ENCODE data around the gene DDX56.
"Not testable (repeated sequence)": the region's sequence is repeated elsewhere in the genome, so short reads cannot be mapped to it uniquely, and the experiment has no call there.

DDX56 gene

DNA sequence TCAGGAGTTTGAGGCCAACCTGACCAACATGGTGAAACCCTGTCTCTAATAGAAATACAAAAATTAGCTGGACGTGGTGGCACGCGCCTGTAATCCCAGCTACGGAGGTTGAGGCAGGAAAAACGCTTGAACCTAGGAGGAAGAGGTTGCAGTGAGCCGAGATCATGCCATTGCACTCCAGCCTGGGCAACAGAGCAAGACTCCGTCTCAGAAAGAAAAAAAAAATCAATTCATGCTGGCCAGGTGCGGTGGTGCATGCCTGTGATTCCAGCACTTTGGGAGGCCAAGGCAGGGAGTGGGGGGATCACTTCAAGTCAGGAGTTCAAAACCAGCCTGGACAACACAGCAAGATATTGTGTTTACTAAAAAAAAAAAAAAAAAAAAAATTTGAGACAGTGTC, 23.5 kb upstream of the DDX56 start:
- DNase-seq (ENCODE audit: low spot score) = not testable (repeated sequence)

DNA sequence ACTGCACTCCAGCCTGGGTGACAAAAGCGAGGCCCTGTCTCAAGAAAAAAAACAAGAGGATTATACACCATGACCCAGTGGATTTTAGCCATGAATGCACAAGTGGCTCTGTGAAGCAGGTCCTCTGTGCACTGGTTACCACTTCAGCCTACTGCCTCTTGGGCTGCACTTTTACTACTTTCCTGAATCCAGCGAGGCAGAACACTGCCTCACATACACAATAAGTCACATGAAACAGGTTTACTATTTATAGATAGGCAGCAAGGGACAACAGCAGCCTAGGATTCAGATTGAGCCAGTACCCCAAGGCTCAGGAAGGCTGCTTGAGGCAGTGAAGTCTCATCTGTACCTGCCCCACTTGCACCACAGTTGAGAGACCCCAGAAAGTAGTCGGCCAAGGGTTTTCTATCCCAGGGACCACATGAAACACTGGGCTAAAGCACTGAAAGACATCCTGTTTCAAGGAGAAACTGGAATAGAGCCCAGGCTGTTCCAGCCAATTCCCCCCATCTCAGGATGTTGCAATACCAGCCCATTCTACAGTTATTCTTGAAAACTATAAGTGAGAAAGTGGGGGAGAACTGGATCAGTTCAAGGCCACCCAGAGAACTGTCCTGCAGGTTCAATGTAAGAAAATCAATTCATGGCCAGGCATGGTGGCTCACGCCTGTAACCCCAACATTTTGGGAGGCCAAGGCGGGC, 22.4 kb upstream of the DDX56 start:
- no peak for DNase-seq (ENCODE audit: low spot score)

DNA sequence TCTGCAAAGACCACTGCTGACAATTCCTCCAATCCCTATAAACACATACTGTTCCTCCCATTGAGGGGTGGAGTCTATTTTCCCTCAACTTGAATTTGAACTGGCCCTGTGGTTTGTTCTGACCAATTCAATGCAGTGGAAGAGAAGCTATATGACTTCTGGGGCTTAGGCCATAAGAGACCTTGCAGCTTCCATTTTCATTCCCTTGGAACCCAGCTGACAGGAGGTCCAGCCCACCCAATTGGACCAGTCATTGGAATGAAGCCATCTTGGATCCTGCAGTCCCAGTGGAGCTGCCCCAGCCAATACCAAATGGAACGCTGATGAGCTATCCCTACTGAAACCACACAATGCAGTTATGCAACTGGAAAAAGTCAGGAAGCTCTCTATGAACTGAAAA, 17.2 kb upstream of the DDX56 start:
- no peak for DNase-seq (ENCODE audit: low spot score)

DNA sequence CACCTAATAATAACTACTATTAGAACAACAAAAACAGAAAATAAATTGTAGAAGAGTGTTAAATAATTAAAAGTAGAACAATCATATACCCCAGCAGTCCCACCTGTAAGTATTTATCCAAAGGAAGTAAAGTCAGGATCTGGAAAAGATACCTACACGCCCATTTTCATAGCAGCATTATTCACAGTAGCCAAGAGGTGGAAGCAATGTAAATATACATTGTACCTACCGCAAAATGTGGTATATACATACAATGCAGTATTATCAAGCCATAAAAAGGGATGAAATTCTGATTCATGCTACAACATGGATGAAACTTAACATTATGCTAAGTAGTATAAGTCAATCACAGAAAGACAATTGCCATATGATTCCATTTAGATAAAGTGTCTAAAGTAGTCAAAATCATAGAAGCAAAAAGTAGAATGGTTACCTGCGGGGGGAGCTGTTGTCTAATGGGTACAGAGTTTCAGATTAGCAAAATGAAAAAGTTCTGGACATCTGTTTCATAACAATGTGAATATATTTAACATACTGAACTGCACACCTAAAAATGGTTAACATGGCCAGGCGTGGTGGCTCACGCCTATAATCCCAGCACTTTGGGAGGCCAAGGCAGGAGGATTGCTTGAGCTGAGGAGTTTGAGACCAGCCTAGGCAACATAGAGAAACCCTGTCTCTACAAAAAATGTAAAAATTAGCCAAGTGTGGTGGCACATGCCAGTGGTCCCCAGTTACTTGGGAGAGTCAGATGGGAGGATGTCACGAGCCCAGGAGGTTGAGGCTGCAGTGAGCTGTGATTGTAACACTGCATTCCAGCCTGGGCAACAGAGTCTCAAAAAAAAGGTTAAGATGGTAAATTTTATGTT, 14.4 kb upstream of the DDX56 start:
- DNase-seq (ENCODE audit: low spot score) = peak; percentile 67

GRCh38 chr7:44583146-44583865, 9.6 kb upstream of the DDX56 start:
- DNase-seq (ENCODE audit: low spot score) = no peak

- peak; percentile 100 for DNase-seq (ENCODE audit: low spot score)
Observed at GRCh38 chr7:44581879-44582603, 8.3 kb upstream of the DDX56 start, which contains the start of gene TMED4. TMED4 (minus strand) TSS chr7:44582231; CDS start chr7:44582206, 25 bp downstream.

GRCh38 chr7:44580945-44581878, 7.5 kb upstream of the DDX56 start:
- DNase-seq (ENCODE audit: low spot score) = peak; percentile 46

GRCh38 chr7:44576228-44576627, 2.5 kb upstream of the DDX56 start:
- DNase-seq (ENCODE audit: low spot score) = no peak

DNA sequence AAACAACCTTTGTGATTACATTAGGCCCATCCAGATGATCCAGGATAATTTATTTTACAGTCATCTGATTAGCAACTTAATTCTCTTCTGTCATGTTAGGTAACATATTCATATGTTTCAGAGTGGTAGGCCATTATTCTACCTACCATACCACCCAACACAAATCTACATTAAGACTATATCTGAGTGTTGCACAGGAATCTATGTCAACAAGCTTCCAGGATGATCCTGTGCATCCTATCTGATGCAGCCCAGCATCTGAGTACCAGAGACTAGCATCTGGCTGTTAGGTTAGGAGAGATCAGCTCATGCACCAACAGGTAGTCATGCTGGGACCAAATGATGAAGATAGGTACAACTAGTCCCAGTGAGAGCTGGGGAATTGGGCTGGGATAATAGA, 1.3 kb upstream of the DDX56 start:
- no peak for DNase-seq (ENCODE audit: low spot score)

GRCh38 chr7:44574287-44574872, 672 bp upstream of the DDX56 start:
- DNase-seq (ENCODE audit: low spot score) = no peak

DNA sequence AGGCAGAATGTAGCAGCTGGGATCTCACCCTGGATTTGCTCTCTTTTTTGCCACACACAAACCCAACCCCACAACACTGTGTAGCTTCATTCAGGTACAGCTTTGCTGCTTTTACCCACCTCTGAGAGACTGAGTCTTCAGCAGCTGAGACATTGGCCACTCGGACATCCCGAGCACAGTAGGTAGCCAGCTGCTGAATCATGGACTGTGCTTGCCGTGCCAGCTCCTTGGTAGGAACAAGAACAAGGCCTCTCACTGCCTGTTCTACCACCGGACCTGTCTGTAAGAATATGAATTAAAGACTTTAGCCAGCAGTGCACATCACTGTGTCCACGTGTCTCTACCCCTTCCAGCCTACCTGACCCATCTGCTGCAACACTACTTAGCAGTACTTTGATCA, 937 bp downstream of the DDX56 start:
- no peak for DNase-seq (ENCODE audit: low spot score)

DNA sequence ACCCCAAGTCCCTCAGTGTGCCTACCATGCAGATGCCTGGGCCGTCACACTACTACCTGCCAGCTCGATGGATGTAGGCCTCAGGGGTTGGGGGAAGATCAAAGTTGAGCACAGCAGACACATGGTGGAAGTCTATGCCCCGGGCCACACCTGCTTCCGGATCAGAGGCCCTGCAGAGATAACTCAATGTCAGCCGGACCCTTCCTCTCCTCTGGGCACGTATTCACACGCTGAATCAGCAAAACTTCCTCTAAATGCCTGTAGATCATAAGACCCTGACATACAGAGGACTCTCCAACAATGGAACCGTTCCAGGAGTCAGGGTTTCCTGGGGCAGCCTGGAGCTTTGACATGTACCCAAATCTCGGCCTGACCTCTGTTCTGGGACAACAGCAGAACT, 3.7 kb downstream of the DDX56 start:
- no peak for DNase-seq (ENCODE audit: low spot score)

GRCh38 chr7:44568771-44569560, 4.7 kb downstream of the DDX56 start:
- no peak for DNase-seq (ENCODE audit: low spot score)

GRCh38 chr7:44567884-44568283, 5.8 kb downstream of the DDX56 start:
- no peak for DNase-seq (ENCODE audit: low spot score)

DNA sequence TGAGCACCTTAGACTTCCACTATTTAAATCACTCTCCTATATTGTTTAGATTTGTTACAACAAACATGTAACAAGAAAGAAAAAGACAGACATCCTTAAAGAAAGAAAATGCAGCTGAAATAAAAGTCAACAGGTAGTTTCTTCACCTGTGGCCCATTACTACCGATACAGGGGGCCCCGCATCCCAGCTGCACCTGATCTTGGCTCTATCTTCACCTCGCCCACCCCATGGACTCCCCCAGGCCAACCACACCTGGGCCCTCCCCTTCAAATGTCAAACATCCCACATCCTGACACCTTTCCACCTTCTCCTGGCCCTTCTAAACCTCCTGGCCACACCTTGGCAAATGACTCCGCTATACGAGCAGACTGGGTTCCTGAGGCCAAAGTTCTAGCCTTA, 7.0 kb downstream of the DDX56 start:
- DNase-seq (ENCODE audit: low spot score) = no peak

DNA sequence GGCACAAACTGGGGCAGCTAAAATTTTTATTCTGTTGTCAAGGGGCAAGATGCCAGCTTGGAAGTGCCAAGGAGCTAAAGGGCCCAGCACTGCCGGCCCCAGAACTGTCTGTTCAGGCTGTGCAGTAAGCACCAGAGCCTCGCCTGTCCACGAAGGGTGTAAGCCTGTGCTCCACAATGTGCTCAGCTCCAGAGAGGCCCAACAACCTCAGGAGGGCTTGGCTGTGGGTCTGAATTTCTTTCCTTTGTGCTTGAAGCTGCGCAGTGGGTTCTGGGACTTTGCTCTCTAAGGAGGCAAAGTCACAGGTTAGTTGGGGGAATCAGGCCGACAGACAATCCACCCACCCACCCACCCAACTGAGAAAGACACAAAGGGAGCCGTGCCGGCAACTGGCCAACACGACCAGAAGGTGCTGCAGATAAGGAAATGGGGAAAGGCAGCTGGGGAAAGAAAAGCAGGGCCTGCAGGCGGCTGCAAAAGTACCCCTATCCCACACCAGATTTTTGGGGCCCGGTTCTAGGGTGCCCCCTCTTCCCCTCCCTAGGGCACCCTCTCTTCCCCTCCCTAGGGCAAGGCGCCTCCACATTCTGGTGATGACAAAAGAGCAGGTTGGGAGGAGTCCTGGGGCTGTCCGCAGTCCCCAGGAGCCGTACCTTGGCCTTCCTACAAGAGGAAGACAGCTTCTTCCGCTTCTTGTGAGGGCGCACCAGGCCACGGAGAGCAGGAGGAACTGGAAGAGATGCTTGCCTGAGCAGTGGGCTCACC, 7.7 kb downstream of the DDX56 start:
- DNase-seq (ENCODE audit: low spot score) = no peak

DNA sequence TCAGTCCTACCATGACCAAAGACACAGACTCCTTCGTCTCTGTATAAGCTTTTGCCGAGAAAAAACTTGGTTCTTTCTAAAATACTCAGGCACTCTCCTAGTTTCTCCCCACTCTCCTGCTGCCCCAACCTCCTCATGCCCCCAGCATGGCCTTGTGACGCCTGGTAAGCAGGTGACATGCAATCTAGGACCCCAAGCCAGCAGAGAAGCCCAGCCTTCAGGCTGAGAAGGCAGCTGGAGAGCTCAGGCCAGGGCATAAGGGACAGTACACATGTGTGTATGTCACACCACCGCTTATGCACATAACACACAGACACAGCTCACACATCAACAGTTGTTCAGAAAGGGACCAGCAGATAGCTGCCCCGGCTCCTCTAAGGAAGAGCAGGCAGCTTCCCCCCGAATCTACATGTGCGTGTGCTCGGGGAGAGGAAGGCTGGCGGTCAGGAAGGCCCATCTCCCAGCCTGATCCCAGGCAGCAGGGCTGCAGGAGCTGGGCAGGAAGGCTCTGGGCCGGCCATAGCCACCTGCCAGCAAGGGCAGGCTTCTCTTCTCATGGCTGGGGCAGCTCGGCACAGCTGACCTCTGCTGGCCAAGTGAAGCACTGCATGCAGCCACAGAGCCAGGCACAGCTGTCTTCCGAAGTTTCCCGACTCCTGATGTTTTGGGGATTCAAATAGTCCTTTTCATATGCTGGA, 8.5 kb downstream of the DDX56 start:
- DNase-seq (ENCODE audit: low spot score) = peak; percentile 55

- no peak for DNase-seq (ENCODE audit: low spot score)
Observed at GRCh38 chr7:44564606-44565005, 9.1 kb downstream of the DDX56 start.

All from activated CD4-positive, alpha-beta T cell treated with anti-CD3 and anti-CD28 coated beads, Interleukin-2, Interleukin-4, amounts not matched to agents 100 ng/mL and 50 ng/mL, durations not matched to agents 16 hours and 8 hours (primary cell).